NB4 (cell line): Measurements from ENCODE around the gene HOXA5.

Experiments
- DNase-seq: peaks from one replicate; pipeline ENCODE4 v3.0.0; 2010; ENCODE audit warnings: low read depth
- H3K4me3 ChIP-seq: one replicate; pipeline ENCODE4 v1.5.1; 2011; ENCODE audit warnings: mild to moderate bottlenecking, low read depth, low read length, moderate library complexity
- MAX ChIP-seq: IDR thresholded peaks from 2 replicates; pipeline ENCODE4 v1.6.1; 2011; ENCODE audit warnings: low read depth, low read length
- MYC ChIP-seq: IDR thresholded peaks from 2 replicates; pipeline ENCODE4 v1.6.1; 2011; ENCODE audit warnings: low read depth, low read length
- POLR2A ChIP-seq: IDR thresholded peaks from 2 replicates; pipeline ENCODE4 v1.6.1; 2011; ENCODE audit warnings: mild to moderate bottlenecking; ENCODE audit not compliant: insufficient read length; ENCODE audit errors: extremely low read depth
- TF ChIP-seq, protein P1 (sequence below): IDR thresholded peaks from one replicate; pipeline ENCODE4 v1.5.1; 2012; ENCODE audit warnings: low read depth, low read length

HOXA5 gene

GRCh38 chr7:27100694-27101170, 42.7 kb downstream of the HOXA5 start:
- TF ChIP-seq, protein P1, sequence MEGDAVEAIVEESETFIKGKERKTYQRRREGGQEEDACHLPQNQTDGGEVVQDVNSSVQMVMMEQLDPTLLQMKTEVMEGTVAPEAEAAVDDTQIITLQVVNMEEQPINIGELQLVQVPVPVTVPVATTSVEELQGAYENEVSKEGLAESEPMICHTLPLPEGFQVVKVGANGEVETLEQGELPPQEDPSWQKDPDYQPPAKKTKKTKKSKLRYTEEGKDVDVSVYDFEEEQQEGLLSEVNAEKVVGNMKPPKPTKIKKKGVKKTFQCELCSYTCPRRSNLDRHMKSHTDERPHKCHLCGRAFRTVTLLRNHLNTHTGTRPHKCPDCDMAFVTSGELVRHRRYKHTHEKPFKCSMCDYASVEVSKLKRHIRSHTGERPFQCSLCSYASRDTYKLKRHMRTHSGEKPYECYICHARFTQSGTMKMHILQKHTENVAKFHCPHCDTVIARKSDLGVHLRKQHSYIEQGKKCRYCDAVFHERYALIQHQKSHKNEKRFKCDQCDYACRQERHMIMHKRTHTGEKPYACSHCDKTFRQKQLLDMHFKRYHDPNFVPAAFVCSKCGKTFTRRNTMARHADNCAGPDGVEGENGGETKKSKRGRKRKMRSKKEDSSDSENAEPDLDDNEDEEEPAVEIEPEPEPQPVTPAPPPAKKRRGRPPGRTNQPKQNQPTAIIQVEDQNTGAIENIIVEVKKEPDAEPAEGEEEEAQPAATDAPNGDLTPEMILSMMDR, result no peak
- TF ChIP-seq POLR2A (no peak), MAX (no peak), MYC (no peak)
- no peak for DNase-seq
- H3K4me3 ChIP-seq, result no peak overlapping the region

- TF ChIP-seq, protein P1, result no peak
- TF ChIP-seq MYC (no peak), MAX (no peak), POLR2A (no peak)
- DNase-seq, result no peak
- no peak overlapping the region for H3K4me3 ChIP-seq
These were observed 43.8 kb downstream of the HOXA5 start for GRCh38 chr7:27099453-27100370.

- DNase-seq, result no peak
- no peak overlapping the region for H3K4me3 ChIP-seq
- no peak for TF ChIP-seq MYC
- TF ChIP-seq MAX, result no peak
- no peak for TF ChIP-seq POLR2A
- TF ChIP-seq, protein P1, result no peak
These were observed 44.7 kb downstream of the HOXA5 start for GRCh38 chr7:27098578-27099451.

DNA sequence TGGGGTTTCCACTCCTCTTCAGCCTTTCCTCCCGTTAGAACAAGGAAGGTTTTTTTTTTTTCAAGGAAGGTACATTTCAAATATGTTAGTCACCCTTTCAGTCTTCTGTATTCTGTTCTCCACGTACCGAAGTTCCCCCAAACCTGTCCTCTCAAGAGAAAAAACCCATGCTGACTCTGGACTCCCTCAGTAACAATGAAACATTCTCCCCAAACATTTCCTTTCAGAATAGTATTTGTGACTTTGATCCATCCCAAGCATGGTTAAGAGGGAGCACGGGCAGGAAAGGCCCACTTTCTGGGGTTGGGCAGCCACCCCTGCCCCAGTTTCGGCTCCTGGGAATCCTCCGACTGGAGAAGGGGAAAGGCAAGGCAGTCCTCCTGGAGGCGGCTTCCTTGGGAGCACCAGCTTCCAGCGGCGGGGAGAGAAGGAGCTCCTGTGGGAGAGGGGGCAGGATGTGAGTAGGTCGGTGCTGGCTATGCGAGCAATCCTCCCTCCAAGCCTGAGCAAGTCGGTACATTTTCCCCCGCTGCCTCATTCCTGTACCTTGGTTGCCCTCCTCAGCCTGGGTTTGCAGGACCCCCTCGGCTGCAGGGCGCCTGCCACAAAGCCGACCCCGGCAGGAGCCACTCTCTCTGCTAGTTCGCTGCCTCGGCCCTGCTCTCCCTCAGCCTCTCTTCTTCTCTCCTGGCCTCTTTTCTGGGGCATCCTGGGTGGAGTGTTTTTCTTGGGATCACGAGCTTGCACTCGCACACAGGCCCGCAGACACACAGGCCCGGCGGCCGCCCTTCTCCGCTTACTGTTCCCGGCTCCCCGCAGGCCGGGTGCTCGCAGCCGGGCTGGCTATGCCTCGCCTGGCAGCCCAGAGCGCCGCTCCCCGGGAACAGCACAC, 45.5 kb downstream of the HOXA5 start:
- TF ChIP-seq MYC (no peak), POLR2A (no peak), MAX (no peak)
- TF ChIP-seq, protein P1, result no peak
- H3K4me3 ChIP-seq, result no peak overlapping the region
- no peak for DNase-seq
